ENCODE results near the gene GNA12.
"Not testable (repeated sequence)": the region's sequence is repeated elsewhere in the genome, so short reads cannot be mapped to it uniquely, and the experiment has no call there.

GNA12 gene

DNA sequence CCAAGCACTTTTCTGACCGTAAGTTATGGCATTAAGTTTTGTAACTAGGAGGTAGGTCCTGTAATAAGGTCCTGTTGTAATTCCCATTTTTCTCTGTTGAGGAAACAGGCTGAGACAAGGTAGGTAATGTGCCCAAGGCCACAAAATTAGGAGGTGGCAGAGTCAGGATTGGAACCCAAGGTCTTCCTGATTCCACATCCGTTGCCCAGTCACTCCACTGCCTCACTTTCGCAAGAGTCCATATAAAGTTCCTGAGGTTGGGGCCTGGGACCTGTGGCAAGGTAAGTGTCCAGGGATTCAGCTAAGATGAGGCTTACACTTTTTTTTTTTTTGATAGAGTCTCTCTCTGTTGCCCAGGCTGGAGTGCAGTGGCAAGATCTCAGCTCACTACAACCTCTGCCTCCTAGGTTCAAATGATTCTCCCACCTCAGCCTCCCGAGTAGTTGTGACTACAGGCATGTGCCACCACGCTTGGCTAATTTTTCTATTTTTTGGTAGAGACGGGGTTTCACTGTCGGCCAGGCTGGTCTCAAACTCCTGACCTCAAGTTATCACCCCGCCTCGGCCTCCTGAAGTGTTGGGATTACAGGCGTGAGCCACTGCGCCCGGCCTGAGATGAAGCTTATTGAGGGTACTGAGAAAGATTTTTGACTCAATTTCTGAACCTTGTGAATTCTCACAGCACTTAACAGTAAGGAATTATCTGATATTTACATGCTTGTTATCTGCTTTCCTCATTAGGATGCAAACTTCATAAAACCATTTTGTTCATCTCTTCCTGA lies 20.3 kb upstream of the GNA12 start:
- Histone ChIP-seq H3K36me3 (ENCODE audit: insufficient read depth, low read length) (no peaks in the 10 kb centered on the region), H3K4me1 (ENCODE audit: control insufficient read depth, insufficient read depth, low read length) (peaks cover 23% of the 10 kb centered on the region), H3K4me2 (ENCODE audit: low read length) (peak overlapping the region; percentile 65), H3K9ac (ENCODE audit: low read depth, low read length) (peak overlapping the region; percentile 84), H3K27me3 (ENCODE audit: control insufficient read depth, insufficient read depth, low read length) (no peaks in the 10 kb centered on the region), H3K4me3 (ENCODE audit: low read length) (peak overlapping the region; percentile 37), H3K9me3 (replicated peaks; ENCODE audit: low read length) (no peaks in the 10 kb centered on the region)

GRCh38 chr7:2863461-2864066 lies 19.5 kb upstream of the GNA12 start:
- Histone ChIP-seq H3K9me3 (replicated peaks; ENCODE audit: low read length) (no peaks in the 10 kb centered on the region), H3K27me3 (ENCODE audit: control insufficient read depth, insufficient read depth, low read length) (no peaks in the 10 kb centered on the region), H3K4me2 (ENCODE audit: low read length) (peak overlapping the region; percentile 65), H3K36me3 (ENCODE audit: insufficient read depth, low read length) (no peaks in the 10 kb centered on the region), H3K4me3 (ENCODE audit: low read length) (peak overlapping the region; percentile 37), H3K9ac (ENCODE audit: low read depth, low read length) (peak overlapping the region; percentile 84), H3K4me1 (ENCODE audit: control insufficient read depth, insufficient read depth, low read length) (peaks cover 23% of the 10 kb centered on the region)

GRCh38 chr7:2862831-2863361 lies 18.8 kb upstream of the GNA12 start:
- peaks cover 23% of the 10 kb centered on the region for H3K4me1 ChIP-seq (ENCODE audit: control insufficient read depth, insufficient read depth, low read length)
- peak overlapping the region; percentile 84 for H3K9ac ChIP-seq (ENCODE audit: low read depth, low read length)
- no peaks in the 10 kb centered on the region for H3K9me3 ChIP-seq (replicated peaks; ENCODE audit: low read length)
- peak overlapping the region; percentile 65 for H3K4me2 ChIP-seq (ENCODE audit: low read length)
- no peaks in the 10 kb centered on the region for H3K36me3 ChIP-seq (ENCODE audit: insufficient read depth, low read length)
- peak overlapping the region; percentile 37 for H3K4me3 ChIP-seq (ENCODE audit: low read length)
- H3K27me3 ChIP-seq (ENCODE audit: control insufficient read depth, insufficient read depth, low read length), result no peaks in the 10 kb centered on the region

DNA sequence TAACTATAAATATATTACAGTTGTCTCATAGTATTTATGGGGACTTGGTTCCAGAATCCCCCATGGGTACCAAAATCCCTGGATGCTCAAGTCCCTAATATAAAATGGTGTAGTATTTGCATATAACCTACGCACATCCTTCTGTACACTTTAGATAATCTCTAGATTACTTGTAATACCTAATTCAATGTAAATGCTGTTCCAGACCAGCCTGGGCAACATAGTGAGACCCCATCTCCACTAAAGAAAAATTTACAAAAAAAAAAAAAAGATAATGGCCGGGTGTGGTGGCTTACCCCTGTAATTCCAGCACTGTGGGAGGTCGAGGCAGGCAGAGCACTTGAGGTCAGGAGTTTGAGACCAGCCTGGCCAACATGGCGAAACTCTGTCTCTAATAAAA lies 17.4 kb upstream of the GNA12 start:
- H3K4me3 ChIP-seq (ENCODE audit: low read length), result no peak overlapping the region
- H3K27me3 ChIP-seq (ENCODE audit: control insufficient read depth, insufficient read depth, low read length), result no peaks in the 10 kb centered on the region
- H3K4me2 ChIP-seq (ENCODE audit: low read length), result no peak overlapping the region
- no peaks in the 10 kb centered on the region for H3K9me3 ChIP-seq (replicated peaks; ENCODE audit: low read length)
- H3K36me3 ChIP-seq (ENCODE audit: insufficient read depth, low read length), result no peaks in the 10 kb centered on the region
- no peak overlapping the region for H3K9ac ChIP-seq (ENCODE audit: low read depth, low read length)
- H3K4me1 ChIP-seq (ENCODE audit: control insufficient read depth, insufficient read depth, low read length), result peaks cover 23% of the 10 kb centered on the region

GRCh38 chr7:2860627-2861133 lies 16.6 kb upstream of the GNA12 start:
- Histone ChIP-seq H3K4me1 (ENCODE audit: control insufficient read depth, insufficient read depth, low read length) (peaks cover 23% of the 10 kb centered on the region), H3K4me3 (ENCODE audit: low read length) (no peak overlapping the region), H3K9me3 (replicated peaks; ENCODE audit: low read length) (no peaks in the 10 kb centered on the region), H3K36me3 (ENCODE audit: insufficient read depth, low read length) (no peaks in the 10 kb centered on the region), H3K9ac (ENCODE audit: low read depth, low read length) (no peak overlapping the region), H3K27me3 (ENCODE audit: control insufficient read depth, insufficient read depth, low read length) (no peaks in the 10 kb centered on the region), H3K4me2 (ENCODE audit: low read length) (no peak overlapping the region)

DNA sequence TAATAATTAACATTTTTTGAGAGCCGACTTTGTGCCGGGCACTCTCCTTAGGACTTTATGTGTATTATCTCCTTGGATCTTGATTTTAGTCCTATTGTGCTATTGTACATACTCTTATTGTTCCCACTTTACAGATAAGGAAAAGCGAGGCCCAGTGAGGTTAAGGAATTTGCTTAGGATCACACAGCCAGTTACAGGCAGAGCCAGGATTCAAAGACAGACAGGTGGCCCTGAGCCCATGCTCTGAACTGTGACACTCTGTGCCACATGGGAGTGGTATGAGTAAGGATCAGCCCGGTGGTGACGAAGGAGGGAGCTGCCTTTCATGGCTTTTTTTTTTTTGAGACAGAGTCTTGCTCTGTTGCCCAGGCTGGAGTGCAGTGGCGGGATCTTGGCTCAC lies 15.8 kb upstream of the GNA12 start:
- no peak overlapping the region for H3K4me3 ChIP-seq (ENCODE audit: low read length)
- no peak overlapping the region for H3K4me2 ChIP-seq (ENCODE audit: low read length)
- H3K9me3 ChIP-seq (replicated peaks; ENCODE audit: low read length), result no peaks in the 10 kb centered on the region
- peaks cover 22% of the 10 kb centered on the region for H3K4me1 ChIP-seq (ENCODE audit: control insufficient read depth, insufficient read depth, low read length)
- no peak overlapping the region for H3K9ac ChIP-seq (ENCODE audit: low read depth, low read length)
- no peaks in the 10 kb centered on the region for H3K36me3 ChIP-seq (ENCODE audit: insufficient read depth, low read length)
- H3K27me3 ChIP-seq (ENCODE audit: control insufficient read depth, insufficient read depth, low read length), result no peaks in the 10 kb centered on the region

GRCh38 chr7:2858621-2859020 lies 14.5 kb upstream of the GNA12 start:
- H3K4me1 ChIP-seq (ENCODE audit: control insufficient read depth, insufficient read depth, low read length), result peaks cover 9% of the 10 kb centered on the region
- no peak overlapping the region for H3K9ac ChIP-seq (ENCODE audit: low read depth, low read length)
- H3K27me3 ChIP-seq (ENCODE audit: control insufficient read depth, insufficient read depth, low read length), result no peaks in the 10 kb centered on the region
- H3K4me2 ChIP-seq (ENCODE audit: low read length), result no peak overlapping the region
- H3K9me3 ChIP-seq (replicated peaks; ENCODE audit: low read length), result no peaks in the 10 kb centered on the region
- H3K4me3 ChIP-seq (ENCODE audit: low read length), result no peak overlapping the region
- no peaks in the 10 kb centered on the region for H3K36me3 ChIP-seq (ENCODE audit: insufficient read depth, low read length)

- Histone ChIP-seq H3K4me3 (ENCODE audit: low read length) (no peak overlapping the region), H3K9ac (ENCODE audit: low read depth, low read length) (no peak overlapping the region), H3K9me3 (replicated peaks; ENCODE audit: low read length) (no peaks in the 10 kb centered on the region), H3K4me2 (ENCODE audit: low read length) (no peak overlapping the region), H3K27me3 (ENCODE audit: control insufficient read depth, insufficient read depth, low read length) (no peaks in the 10 kb centered on the region), H3K36me3 (ENCODE audit: insufficient read depth, low read length) (no peaks in the 10 kb centered on the region), H3K4me1 (ENCODE audit: control insufficient read depth, insufficient read depth, low read length) (peaks cover 10% of the 10 kb centered on the region)
Observed at GRCh38 chr7:2856388-2857169, 12.5 kb upstream of the GNA12 start.

- no peak overlapping the region for H3K4me2 ChIP-seq (ENCODE audit: low read length)
- no peaks in the 10 kb centered on the region for H3K9me3 ChIP-seq (replicated peaks; ENCODE audit: low read length)
- H3K36me3 ChIP-seq (ENCODE audit: insufficient read depth, low read length), result no peaks in the 10 kb centered on the region
- peaks cover 10% of the 10 kb centered on the region for H3K4me1 ChIP-seq (ENCODE audit: control insufficient read depth, insufficient read depth, low read length)
- H3K27me3 ChIP-seq (ENCODE audit: control insufficient read depth, insufficient read depth, low read length), result no peaks in the 10 kb centered on the region
- H3K9ac ChIP-seq (ENCODE audit: low read depth, low read length), result no peak overlapping the region
- H3K4me3 ChIP-seq (ENCODE audit: low read length), result no peak overlapping the region
Observed at GRCh38 chr7:2855386-2855785, 11.3 kb upstream of the GNA12 start.

DNA sequence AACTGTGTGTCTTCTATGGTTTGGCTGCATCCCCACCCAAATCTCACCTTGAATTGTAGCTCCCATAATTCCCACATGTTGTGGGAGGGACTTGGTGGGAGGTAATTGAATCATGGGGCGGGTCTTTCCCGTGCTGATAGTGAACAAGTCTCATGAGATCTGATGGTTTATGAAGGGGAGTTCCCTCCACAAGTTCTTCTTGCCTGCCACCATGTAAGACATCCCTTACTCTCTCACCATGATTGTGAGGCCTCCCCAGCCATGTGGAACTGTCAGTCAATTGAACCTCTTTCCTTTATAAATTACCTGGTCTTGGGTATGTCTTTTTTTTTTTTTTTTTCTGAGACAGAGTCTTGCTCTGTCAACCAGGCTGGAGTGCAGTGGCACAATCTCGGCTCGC lies 9.4 kb upstream of the GNA12 start:
- peaks cover 10% of the 10 kb centered on the region for H3K4me1 ChIP-seq (ENCODE audit: control insufficient read depth, insufficient read depth, low read length)
- not testable (repeated sequence) for H3K9me3 ChIP-seq (replicated peaks; ENCODE audit: low read length); H3K36me3 ChIP-seq (ENCODE audit: insufficient read depth, low read length)

DNA sequence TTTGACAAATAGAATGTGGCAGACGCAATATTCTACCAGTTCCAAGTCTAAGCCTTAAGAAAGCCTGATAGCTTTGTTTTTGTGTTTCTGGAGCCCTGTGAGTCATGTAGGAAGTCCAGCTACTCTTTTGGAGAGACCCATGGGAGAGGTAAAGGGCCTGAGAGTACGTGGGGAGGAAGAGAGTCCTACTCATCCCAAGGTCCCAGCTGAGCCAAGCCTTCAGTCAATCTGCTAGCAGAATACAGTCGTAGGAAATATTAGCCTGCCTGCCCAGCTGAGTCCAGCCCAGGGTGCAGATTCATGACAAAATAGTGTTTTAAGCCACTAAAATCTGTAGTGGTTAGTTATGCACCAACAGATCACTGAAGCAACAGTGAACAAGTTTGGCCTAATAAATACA lies 9.0 kb upstream of the GNA12 start:
- no peaks in the 10 kb centered on the region for H3K27me3 ChIP-seq (ENCODE audit: control insufficient read depth, insufficient read depth, low read length)
- no peak overlapping the region for H3K4me2 ChIP-seq (ENCODE audit: low read length)
- no peak overlapping the region for H3K9ac ChIP-seq (ENCODE audit: low read depth, low read length)
- H3K36me3 ChIP-seq (ENCODE audit: insufficient read depth, low read length), result no peaks in the 10 kb centered on the region
- peaks cover 10% of the 10 kb centered on the region for H3K4me1 ChIP-seq (ENCODE audit: control insufficient read depth, insufficient read depth, low read length)
- no peak overlapping the region for H3K4me3 ChIP-seq (ENCODE audit: low read length)
- no peaks in the 10 kb centered on the region for H3K9me3 ChIP-seq (replicated peaks; ENCODE audit: low read length)

More for the DNA sequence above, 9.4 kb upstream of the GNA12 start:
- not testable (repeated sequence) for H3K4me3 ChIP-seq (ENCODE audit: low read length); H3K4me2 ChIP-seq (ENCODE audit: low read length); H3K9ac ChIP-seq (ENCODE audit: low read depth, low read length); H3K27me3 ChIP-seq (ENCODE audit: control insufficient read depth, insufficient read depth, low read length)
